DMS153 (cell line): ENCODE results near the gene SC5D.

Source experiments
- DNase-seq: peaks from one replicate; lab custom pipeline; 2025; lab: John Stamatoyannopoulos, UW

SC5D gene

GRCh38 chr11:121292495-121293287, at the start of gene SC5D:
SC5D (plus strand) TSS chr11:121292771; CDS start chr11:121303376, 10,605 bp downstream.
- peak; percentile 91 for DNase-seq

- no peak for DNase-seq
Observed at GRCh38 chr11:121244884-121245283, 47.7 kb upstream of the SC5D start.

GRCh38 chr11:121246021-121246768, 46.4 kb upstream of the SC5D start:
- no peak for DNase-seq

- no peak for DNase-seq
Observed at GRCh38 chr11:121246769-121247035, 45.9 kb upstream of the SC5D start.

DNA sequence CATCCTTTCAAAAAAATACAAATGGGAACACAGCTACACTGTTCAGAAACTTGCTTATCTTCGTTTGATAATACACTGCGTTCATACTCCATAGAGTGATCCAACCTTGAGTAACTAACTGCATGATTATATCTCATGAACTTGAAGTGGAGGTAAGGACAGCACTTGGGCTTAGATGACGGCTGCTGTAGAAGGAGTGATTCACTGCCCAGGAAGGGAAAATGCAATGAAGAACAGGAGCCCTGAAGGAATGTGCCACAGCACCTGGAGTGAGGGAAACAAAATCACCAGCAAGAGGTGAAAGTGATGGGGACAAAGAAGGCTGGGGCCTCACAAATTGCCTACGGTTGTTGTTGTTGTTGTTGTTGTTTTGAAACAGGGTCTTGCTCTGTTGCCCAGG, 44.1 kb upstream of the SC5D start:
- DNase-seq = no peak

DNA sequence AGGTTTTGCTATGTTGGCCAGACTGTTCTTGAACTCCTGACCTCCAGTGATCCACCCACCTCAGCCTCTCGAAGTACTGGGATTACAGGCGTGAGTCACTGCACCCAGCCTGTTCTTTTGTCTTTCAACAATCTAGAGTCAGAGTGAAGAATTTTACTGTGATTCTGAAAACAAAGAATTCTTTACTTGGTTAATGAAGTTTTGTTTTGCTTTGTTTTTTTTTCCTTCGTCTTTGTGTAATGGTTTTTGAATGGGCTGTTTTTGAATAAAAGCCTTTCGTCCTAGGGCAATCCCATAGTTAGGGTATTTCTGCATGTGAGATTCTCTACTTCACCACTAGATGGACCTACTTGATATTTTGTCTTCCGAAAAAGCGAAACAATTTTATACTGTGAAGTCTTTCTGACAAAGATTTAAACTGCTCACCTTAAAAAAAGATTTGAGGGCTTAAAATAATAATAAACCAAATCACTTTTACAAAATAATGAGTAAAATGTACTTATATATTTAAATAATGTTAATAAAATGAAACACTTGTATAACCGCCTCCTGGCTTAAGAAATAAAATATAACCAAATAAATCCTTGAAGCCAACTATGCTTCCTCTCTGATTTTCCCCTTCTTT, 43.4 kb upstream of the SC5D start:
- no peak for DNase-seq

GRCh38 chr11:121250843-121251242, 41.7 kb upstream of the SC5D start:
- DNase-seq = no peak

DNA sequence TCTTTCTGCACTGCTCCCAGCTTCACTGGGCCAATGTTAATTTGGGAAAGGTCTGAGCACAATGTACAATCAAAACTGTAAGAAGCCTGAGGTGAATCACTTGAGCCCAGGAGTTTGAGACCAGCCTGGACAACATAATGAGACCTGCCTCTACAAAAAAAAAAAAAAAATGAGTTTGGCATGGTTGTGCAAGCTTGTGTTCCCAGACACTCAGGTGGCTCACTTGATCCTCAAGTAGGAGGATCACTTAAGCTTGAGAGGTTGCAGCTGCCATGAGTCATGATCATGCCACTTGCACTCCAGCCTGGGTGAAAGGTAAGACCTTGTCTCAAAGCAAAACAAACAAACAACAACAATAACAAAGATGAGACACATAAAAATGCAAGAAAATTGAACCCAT, 38.6 kb upstream of the SC5D start:
- DNase-seq = no peak

DNA sequence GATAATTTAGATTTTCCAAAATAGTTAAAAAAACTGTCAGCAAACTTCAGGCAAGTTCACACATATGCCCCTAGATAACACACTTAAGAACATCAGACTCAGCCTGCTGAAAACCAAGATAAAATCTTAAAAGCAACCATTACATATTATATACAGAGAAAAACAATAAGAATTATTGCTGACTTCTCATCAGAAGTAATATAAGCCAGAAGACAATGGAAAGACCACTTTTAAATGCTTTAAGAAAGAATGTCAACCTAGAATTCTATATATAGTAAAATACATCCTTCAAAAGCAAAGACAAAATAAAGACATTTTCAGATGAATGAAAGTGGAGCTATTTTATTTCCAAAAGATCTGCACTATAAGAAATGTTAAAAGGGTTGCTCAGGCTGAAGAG, 37.8 kb upstream of the SC5D start:
- DNase-seq = no peak

DNA sequence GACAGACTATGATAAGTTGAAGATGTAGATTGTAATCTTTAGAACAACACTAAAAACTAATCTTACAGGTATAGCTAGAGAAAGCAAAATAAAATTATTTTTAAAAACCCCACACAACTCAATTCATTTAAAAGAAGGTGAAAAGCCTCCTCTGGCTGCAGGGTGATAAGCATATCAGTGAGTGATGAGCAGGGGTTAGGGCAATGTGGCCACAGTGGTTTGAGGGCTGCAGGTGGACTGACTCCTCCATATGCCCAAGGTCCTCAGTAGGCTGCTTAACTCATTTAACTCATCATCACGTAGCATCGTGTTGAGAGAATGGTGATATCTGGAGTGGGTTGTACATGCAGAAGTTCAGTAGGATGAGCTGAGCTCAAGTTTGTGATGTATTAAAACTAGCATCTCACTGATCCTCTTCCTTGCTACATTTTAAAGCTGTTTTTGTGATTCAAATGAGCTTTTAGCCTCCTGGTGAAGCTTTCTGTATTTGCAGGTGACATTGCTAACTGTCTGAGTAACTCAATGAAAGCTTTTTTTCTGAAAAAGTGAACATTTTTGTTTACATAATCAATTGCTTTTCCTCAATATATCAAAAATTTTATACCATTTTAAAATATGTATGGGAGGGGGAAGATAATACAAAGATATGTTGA, 37.0 kb upstream of the SC5D start:
- no peak for DNase-seq

DNA sequence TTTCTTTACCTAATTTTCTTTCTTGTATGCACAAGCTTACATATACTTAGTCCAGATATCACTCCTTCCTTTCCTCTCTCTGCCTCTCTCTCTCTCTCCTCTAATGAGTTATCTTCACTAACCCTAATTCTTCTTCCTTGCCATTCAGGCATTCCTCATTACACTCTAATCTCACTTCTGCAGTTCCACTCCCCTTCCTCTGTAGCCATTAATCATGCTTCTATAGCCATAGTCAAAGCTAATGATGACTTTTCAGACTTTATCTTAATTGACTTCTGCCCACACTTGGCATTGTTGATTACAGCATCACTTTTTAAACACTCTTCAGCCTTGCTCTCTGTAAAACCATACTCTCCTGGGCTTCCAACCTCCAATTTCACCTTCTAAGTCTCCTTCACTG, 35.3 kb upstream of the SC5D start:
- no peak for DNase-seq

DNA sequence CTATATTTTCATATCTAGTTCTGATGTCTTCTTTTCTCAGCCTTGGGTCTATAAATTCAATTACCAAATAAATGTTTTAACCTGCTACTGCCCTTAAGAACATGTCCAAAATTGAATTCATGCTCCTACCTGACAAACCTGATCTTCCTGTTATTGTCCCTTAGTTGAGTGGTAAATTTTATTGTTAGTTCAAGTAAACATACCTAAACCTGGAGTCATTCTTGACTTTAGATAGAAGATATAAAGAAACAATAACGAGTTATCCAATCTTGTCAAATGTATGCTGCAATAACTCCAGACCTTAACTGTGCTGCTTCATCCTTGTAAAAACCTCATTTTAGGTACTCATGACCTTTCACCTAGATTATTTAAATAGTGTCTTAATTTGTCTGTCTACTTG, 34.6 kb upstream of the SC5D start:
- DNase-seq = no peak

- DNase-seq = no peak
Observed at GRCh38 chr11:121265586-121265985, 27.0 kb upstream of the SC5D start.

GRCh38 chr11:121268581-121268980, 24.0 kb upstream of the SC5D start:
- no peak for DNase-seq

DNA sequence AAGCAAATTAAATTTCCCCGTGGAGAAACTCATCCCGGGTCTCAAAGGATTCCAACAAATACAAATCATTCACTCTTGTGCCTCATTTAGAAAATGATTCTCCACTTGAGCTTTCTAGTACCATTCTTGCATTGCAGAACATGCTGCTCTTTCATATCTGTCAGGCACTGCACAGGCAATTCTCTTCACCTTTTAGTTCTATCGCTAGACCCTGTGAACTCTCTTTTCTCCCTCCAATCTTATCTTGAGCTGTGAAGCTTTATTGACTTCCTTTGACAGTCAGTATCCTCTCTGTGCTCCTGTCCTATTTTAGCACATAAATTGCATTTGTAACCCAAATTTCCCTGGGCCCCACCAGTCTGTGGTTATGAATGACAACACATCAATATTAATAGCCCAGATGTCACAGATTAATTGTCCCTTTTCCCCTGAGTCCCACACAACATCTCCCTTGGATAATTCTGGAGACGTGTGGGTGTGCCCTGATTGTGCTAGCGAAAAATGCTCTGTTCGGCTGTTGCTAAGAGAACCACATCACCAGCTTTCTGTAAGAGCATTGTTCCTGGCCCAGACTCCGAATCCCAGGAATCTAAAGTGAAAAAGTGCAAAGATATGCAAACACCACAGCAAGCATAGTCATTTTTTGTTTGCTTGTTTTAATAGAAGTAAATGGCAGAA, 22.4 kb upstream of the SC5D start:
- DNase-seq = no peak

GRCh38 chr11:121274332-121274991, 18.1 kb upstream of the SC5D start:
- DNase-seq = no peak

GRCh38 chr11:121281698-121282097, 10.9 kb upstream of the SC5D start:
- DNase-seq = no peak

DNA sequence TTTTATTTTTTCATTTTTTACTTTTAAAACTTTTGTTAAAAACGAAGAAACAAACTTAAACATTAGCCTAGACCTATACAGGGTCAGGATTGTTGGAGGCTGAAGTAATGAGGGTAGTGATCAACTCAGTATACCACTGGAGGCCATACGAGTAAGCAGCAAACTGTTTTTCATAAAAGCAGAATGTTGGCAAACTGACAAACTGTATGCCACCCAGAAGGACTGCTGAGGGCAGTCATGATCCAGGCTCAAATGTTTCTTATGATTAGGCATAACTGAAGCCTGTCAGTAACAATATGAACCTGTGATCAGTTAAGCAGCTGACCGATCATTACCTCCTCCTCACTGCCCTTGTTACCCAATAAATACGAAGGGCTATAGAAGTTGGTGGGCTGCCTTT, 10.2 kb upstream of the SC5D start:
- no peak for DNase-seq

- DNase-seq = no peak
Observed at GRCh38 chr11:121282886-121283502, 9.6 kb upstream of the SC5D start.

GRCh38 chr11:121291319-121291718, 1.3 kb upstream of the SC5D start:
- no peak for DNase-seq

DNA sequence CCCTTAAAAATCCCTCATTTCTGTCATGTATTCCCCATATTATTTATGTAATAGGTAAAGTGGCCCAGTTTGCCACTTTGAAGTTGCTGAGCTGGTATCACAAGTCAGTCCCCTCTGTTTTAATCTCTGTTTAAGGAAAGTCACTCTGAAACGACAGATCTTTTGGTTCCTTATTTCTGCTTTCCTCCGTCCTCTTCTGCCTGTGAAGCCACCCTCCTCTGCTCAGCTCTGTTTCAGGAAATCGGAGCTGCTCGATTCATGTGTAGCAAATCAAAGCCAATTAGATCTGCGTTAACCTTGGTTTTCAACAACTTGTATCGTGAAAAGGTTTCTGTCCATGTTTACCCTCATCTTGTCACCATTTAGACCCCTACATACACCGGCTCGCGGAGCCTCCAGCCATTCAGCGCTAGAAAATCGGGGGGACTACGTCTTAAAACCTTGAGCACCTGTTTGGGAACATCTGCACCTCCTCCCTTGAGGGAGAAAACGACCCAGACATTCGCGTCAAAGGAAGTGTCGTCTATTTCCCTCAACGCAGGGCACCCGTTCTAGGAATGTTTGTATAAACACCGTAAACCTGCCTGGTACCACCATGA, 576 bp upstream of the SC5D start:
- peak; percentile 47 for DNase-seq
